ENCODE measurements around the gene ENTPD1. TPM values are rescaled to one million over a fixed set of nuclear protein-coding genes. Genes with fewer than 3 reads are reported as not detected.

The ENTPD1 gene
- total RNA-seq, 2 experiments from 2014 or later = 10.9 to 11.6 TPM

DNA sequence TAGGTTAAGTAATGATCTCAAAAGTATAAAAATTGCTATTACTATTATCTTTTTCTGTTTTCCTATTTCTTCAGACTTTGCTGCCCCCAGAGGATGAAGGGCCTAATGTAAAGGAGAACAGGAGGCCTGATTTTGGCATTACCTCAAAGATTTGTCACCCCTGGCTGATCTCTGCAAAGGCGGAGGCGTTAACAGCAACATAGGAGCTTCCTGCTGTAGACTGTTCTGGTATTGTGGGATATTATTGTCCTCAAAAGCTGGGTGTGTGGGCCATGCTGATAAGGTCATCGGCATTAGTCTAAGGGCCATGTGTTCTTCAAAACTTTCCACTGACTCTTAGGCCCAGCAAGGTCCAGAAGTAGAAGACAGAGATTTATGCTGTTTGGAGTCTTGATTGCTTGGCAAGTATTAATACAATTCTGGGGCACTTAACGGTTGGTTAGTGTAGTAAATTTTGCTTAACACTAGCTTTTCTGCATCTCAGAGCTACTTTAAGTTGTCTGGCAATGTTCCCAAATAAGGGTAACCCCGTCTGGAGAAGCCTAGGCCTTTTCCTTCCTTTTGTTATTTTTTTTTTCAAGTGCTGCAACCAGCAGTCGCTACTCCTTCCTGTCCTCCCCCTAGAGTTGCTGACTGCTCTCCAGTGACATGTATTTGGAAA lies 14.0 kb upstream of the ENTPD1 start:
- Mint-ChIP-seq H3K36me3 (peaks cover 8% of the 10 kb centered on the region), H3K9me3 (peaks cover 14% of the 10 kb centered on the region), H3K4me3 (no peak overlapping the region), H3K4me1 (peaks cover 21% of the 10 kb centered on the region), H3K27ac (peak overlapping the region; percentile 0), H3K27me3 (peaks cover 8% of the 10 kb centered on the region)
- ATAC-seq (ENCODE audit: low read depth) (no peak), DNase-seq (no peak)
- POLR2A ChIA-PET = no interaction called here

DNA sequence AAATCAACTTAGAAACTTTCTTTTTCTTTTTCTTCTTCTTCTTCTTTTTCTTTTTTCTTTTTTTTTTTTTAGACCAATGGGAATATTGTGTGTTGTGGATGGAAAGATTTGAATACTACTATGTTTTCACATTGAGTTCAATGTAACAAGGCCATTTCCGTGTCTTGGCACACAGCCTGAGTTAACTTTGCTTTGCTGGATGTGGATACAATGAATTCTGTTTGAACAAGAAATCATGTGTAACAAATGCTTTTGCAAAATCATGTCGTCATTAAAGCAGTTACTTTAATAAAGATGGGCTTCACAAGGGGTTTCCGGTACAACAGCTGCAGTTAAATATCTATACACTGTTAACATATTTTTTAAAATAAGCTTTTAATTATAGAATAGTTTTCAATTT lies 13.5 kb upstream of the ENTPD1 start:
- Mint-ChIP-seq H3K27me3 (peaks cover 7% of the 10 kb centered on the region), H3K36me3 (peaks cover 10% of the 10 kb centered on the region), H3K27ac (peak overlapping the region; percentile 0), H3K4me1 (peaks cover 21% of the 10 kb centered on the region), H3K9me3 (peaks cover 19% of the 10 kb centered on the region), H3K4me3 (no peak overlapping the region)
- POLR2A ChIA-PET = no interaction called here
- ATAC-seq (ENCODE audit: low read depth) (no peak), DNase-seq (no peak)

GRCh38 chr10:95742962-95743535 lies 12.9 kb upstream of the ENTPD1 start:
- Mint-ChIP-seq H3K27ac (no peak overlapping the region), H3K4me1 (peaks cover 19% of the 10 kb centered on the region), H3K4me3 (no peak overlapping the region), H3K9me3 (peaks cover 19% of the 10 kb centered on the region), H3K36me3 (peaks cover 9% of the 10 kb centered on the region), H3K27me3 (peaks cover 8% of the 10 kb centered on the region)
- DNase-seq (no peak), ATAC-seq (ENCODE audit: low read depth) (no peak)
- POLR2A ChIA-PET = no interaction called here

GRCh38 chr10:95745501-95745900 lies 10.5 kb upstream of the ENTPD1 start:
- Mint-ChIP-seq H3K36me3 (peaks cover 13% of the 10 kb centered on the region), H3K4me1 (peaks cover 9% of the 10 kb centered on the region), H3K4me3 (no peak overlapping the region), H3K9me3 (peaks cover 21% of the 10 kb centered on the region), H3K27ac (no peak overlapping the region), H3K27me3 (peaks cover 10% of the 10 kb centered on the region)
- DNase-seq = no peak
- no peak for ATAC-seq (ENCODE audit: low read depth)
- POLR2A ChIA-PET = no interaction called here

- ATAC-seq (ENCODE audit: low read depth) (no peak), DNase-seq (no peak)
- Mint-ChIP-seq H3K4me1 (no peaks in the 10 kb centered on the region), H3K27me3 (peaks cover 12% of the 10 kb centered on the region), H3K36me3 (peaks cover 15% of the 10 kb centered on the region), H3K4me3 (no peak overlapping the region), H3K9me3 (peaks cover 24% of the 10 kb centered on the region), H3K27ac (no peak overlapping the region)
- POLR2A ChIA-PET = no interaction called here
Observed at GRCh38 chr10:95748349-95748748, 7.6 kb upstream of the ENTPD1 start.

- DNase-seq = no peak
- peak overlapping the region; percentile 90 for H3K4me3 Mint-ChIP-seq
- H3K36me3 Mint-ChIP-seq = peaks cover 9% of the 10 kb centered on the region
- H3K4me1 Mint-ChIP-seq = peaks cover 35% of the 10 kb centered on the region
- no peak for ATAC-seq (ENCODE audit: low read depth)
- peak overlapping the region; percentile 82 for H3K27ac Mint-ChIP-seq
- peaks cover 3% of the 10 kb centered on the region for H3K9me3 Mint-ChIP-seq
- peaks cover 24% of the 10 kb centered on the region for H3K27me3 Mint-ChIP-seq
- POLR2A ChIA-PET = interaction anchor here (1.1 to 1.7 kb wide), 2 partner anchors 62 to 79 kb away, joined by 4 read pairs; partner anchors contain the start of gene TCTN3
Observed at GRCh38 chr10:95755511-95756004, 405 bp upstream of the ENTPD1 start.

- H3K4me1 Mint-ChIP-seq = peaks cover 42% of the 10 kb centered on the region
- H3K36me3 Mint-ChIP-seq = peaks cover 8% of the 10 kb centered on the region
- no peak for ATAC-seq (ENCODE audit: low read depth)
- no peaks in the 10 kb centered on the region for H3K9me3 Mint-ChIP-seq
- H3K27me3 Mint-ChIP-seq = peaks cover 22% of the 10 kb centered on the region
- peak overlapping the region; percentile 90 for H3K4me3 Mint-ChIP-seq
- DNase-seq = no peak
- peak overlapping the region; percentile 82 for H3K27ac Mint-ChIP-seq
- POLR2A ChIA-PET = interaction anchor here (0.6 to 1.7 kb wide), 9 partner anchors 11 to 77 kb away, joined by 3 to 6 read pairs (median 4); partner anchors contain the start of gene TCTN3
Observed at GRCh38 chr10:95756809-95757684, 1.1 kb downstream of the ENTPD1 start.

- peaks cover 8% of the 10 kb centered on the region for H3K36me3 Mint-ChIP-seq
- H3K27me3 Mint-ChIP-seq = peaks cover 21% of the 10 kb centered on the region
- no peaks in the 10 kb centered on the region for H3K9me3 Mint-ChIP-seq
- peak overlapping the region; percentile 61 for H3K27ac Mint-ChIP-seq
- ATAC-seq (ENCODE audit: low read depth) = peak; percentile 35
- DNase-seq = no peak
- peak overlapping the region; percentile 57 for H3K4me3 Mint-ChIP-seq
- peaks cover 45% of the 10 kb centered on the region for H3K4me1 Mint-ChIP-seq
- POLR2A ChIA-PET = interaction anchor here (0.9 to 1.7 kb wide), 3 partner anchors 71 to 79 kb away, joined by 4 to 6 read pairs (median 5); no protein-coding TSS in a partner anchor
Observed at GRCh38 chr10:95758351-95759025, 2.5 kb downstream of the ENTPD1 start.

DNA sequence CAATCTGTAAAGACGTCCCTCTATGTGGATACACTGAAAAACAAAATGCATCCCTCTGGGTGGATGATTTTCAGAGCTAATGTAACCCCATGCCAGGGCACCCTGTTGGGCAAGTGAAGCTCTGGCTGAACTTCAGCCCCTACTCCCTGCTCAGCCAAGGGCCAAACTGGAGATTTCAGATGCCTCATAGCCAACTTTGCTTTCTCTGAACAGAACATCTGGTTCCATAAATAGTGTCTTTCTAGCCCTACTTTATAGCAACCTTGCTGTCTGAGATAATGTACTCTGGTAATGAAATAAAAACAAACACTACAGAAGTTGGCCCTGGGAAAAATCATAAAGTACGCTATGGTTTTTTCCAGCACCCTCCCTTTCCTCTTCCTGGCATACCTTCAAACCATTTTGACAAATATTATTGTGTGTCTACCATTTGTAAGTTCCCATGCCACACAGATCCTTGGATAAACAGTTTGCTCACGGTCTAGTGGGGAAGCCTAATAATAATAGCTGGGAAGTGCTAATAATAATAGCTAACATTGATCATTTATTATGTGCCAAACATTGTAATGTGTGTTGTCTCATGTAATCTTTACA lies 3.4 kb downstream of the ENTPD1 start:
- H3K9me3 Mint-ChIP-seq = no peaks in the 10 kb centered on the region
- H3K27me3 Mint-ChIP-seq = peaks cover 16% of the 10 kb centered on the region
- ATAC-seq (ENCODE audit: low read depth) (no peak), DNase-seq (no peak)
- peak overlapping the region; percentile 41 for H3K4me3 Mint-ChIP-seq
- peak overlapping the region; percentile 80 for H3K27ac Mint-ChIP-seq
- H3K36me3 Mint-ChIP-seq = peaks cover 11% of the 10 kb centered on the region
- POLR2A ChIA-PET = interaction anchor here (1.3 kb wide), 1 partner anchor 82 kb away, joined by 3 read pairs; no protein-coding TSS in a partner anchor
- H3K4me1 Mint-ChIP-seq = peaks cover 45% of the 10 kb centered on the region

- peak; percentile 61 for ATAC-seq (ENCODE audit: low read depth)
- DNase-seq = no peak
- peaks cover 25% of the 10 kb centered on the region for H3K36me3 Mint-ChIP-seq
- H3K9me3 Mint-ChIP-seq = peaks cover 8% of the 10 kb centered on the region
- H3K27ac Mint-ChIP-seq = peak overlapping the region; percentile 82
- H3K27me3 Mint-ChIP-seq = peaks cover 3% of the 10 kb centered on the region
- peaks cover 30% of the 10 kb centered on the region for H3K4me1 Mint-ChIP-seq
- H3K4me3 Mint-ChIP-seq = peak overlapping the region; percentile 56
- POLR2A ChIA-PET = interaction anchor here (1.2 kb wide), 1 partner anchor 70 kb away, joined by 3 read pairs; no protein-coding TSS in a partner anchor
Observed at GRCh38 chr10:95761939-95762492, 6.1 kb downstream of the ENTPD1 start.

DNA sequence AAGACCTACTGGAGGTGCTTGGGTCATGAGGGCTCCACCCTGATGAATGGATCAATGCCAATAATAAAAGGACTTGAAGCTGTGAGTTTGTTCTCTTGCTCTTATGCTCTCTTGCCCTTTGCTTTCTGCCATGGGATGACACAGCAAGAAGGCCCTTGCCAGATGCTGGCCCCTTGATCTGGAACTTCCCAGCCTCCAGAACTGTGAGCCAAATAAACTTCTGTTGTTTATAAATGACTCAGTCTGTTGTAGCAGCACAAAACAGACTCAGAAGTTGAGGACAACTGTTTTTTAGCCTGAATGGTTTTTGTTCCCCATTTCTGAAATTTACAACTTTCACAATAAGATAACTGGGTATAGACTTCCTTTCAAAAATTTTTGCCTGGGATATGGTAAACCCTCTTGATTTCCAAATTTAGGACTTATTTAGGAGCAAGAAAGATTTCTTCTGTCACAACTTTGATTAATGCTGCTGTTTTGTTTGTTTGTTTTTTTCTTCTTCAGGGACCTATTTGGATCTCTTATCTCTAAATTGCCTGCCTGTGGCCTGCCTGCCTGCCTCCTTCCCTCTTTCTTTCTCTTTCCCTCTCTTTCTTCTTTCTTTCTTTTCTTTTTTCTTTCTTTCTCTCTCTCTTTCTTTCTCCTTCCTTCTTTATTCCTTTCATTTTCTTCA lies 12.1 kb downstream of the ENTPD1 start:
- Mint-ChIP-seq H3K4me3 (no peak overlapping the region), H3K9me3 (peaks cover 19% of the 10 kb centered on the region), H3K27me3 (peaks cover 3% of the 10 kb centered on the region), H3K36me3 (peaks cover 53% of the 10 kb centered on the region), H3K27ac (peak overlapping the region; percentile 17), H3K4me1 (peaks cover 15% of the 10 kb centered on the region)
- no peak for ATAC-seq (ENCODE audit: low read depth)
- no peak for DNase-seq
- POLR2A ChIA-PET = no interaction called here

Data from activated naive CD8-positive, alpha-beta T cell treated with anti-CD3 and anti-CD28 coated beads, Interleukin-2, amount 10 ng/mL, durations not matched to agents 7 days and 5 days (primary cell).